Breast epithelium (tissue), 4 donors: Measurements from ENCODE around the gene STIL. TPM values are rescaled to one million over a fixed set of nuclear protein-coding genes. Genes with fewer than 3 reads are reported as not detected.

ENCODE experiments used
- DNase-seq, 2 donors: peaks; one replicate each; pipeline ENCODE4 v3.0.0-alpha.2; 2019; ENCODE audit warnings: low spot score in 2 of 2
- H3K27ac ChIP-seq, 2 donors: fragments of 200-600 bp; sonication (generic) in 1 of 2; one replicate each; pipeline ENCODE4 v1.5.1; 2016 to 2019; ENCODE audit warnings: mild to moderate bottlenecking in 1 of 2
- H3K27me3 ChIP-seq, 2 donors: fragments of 200-600 bp; sonication (generic) in 1 of 2; one replicate each; pipeline versions ENCODE4 v1.5.1 to v1.6.0; 2017 to 2019; ENCODE audit warnings: control low read depth in 1 of 2, mild to moderate bottlenecking in 1 of 2
- H3K36me3 ChIP-seq: fragments of 200-600 bp; one replicate; pipeline ENCODE4 v1.5.1; 2019
- H3K4me1 ChIP-seq, 2 donors: fragments of 200-600 bp; sonication (generic); one replicate each; pipeline ENCODE4 v1.5.1; 2016 to 2019; ENCODE audit warnings: control low read depth in 1 of 2
- H3K4me3 ChIP-seq, 3 donors: fragments of 200-600 bp; sonication (generic); 1 replicate in 2 of 3; 2 replicates in 1 of 3; pipeline ENCODE4 v1.5.1; 2016 to 2019; ENCODE audit warnings: mild to moderate bottlenecking in 3 of 3, moderate library complexity in 2 of 3
- H3K9me3 ChIP-seq, 2 donors: fragments of 200-600 bp; sonication (generic) in 1 of 2; one replicate each; pipeline ENCODE4 v1.5.1; 2016 to 2019; ENCODE audit warnings: control low read depth in 1 of 2
- CTCF ChIP-seq, 3 donors: fragments of 450-650 bp; IDR thresholded peaks; one replicate each; pipeline ENCODE4 v1.5.1; 2016 to 2017; ENCODE audit warnings: antibody characterized with exemption in 3 of 3, mild to moderate bottlenecking in 3 of 3, moderate library complexity in 3 of 3
- POLR2A ChIP-seq: fragments of 450-650 bp; IDR thresholded peaks from one replicate; pipeline ENCODE4 v1.6.1; 2016; ENCODE audit warnings: antibody characterized with exemption, mild to moderate bottlenecking, moderate library complexity
- POLR2AphosphoS5 ChIP-seq, 3 donors: sonication (generic); formaldehyde crosslinking; IDR thresholded peaks; one replicate each; pipeline ENCODE4 v1.6.1; 2017; ENCODE audit warnings: antibody characterized with exemption in 3 of 3
- intact Hi-C: fragments of 100-400 bp; cut with DNase I; formaldehyde crosslinking; loops from one replicate; pipeline ENCODE4 v1.15.1; 2023; ENCODE audit warnings: low total_unique reads
- total RNA-seq, 3 donors: library from RNA; depleted of rRNA; stranded (reverse); fragments of >200 nt; gene quantifications; one replicate each; pipeline ENCODE4 v1.1.0, GENCODE V29; 2016

The STIL gene
- total RNA-seq, 3 donors from 2014 or later: 2.3 to 4.8 (median 3.2) TPM

DNA sequence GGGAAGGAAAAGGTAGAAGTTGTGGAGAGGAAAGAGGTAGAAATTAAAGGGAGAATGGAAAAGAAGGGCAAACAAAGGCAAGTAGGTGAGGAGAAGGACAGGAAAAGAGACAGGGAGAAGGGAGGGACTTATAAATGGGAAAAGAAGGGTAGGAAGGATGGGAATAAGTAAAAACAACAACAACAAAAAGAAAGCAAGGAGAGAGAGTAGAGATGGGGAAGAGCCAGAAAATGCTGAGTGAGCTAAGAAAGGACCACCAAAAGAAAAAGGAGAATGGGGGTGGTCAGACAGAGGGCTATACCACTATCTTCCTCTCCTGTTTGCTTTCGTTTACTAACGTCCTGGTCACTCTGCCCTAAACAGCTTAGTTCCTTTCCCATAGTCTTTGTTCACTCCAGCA lies 17.9 kb upstream of the STIL start:
- intact Hi-C loops: no loop called here
- DNase-seq: no peak
- Histone ChIP-seq H3K9me3 (no peaks in the 10 kb centered on the region), H3K27ac (peak overlapping the region; percentile 95 to 98), H3K27me3 (no peaks in the 10 kb centered on the region), H3K36me3 (no peaks in the 10 kb centered on the region), H3K4me1 (peaks cover 0 to 6% of the 10 kb centered on the region in 2 donors), H3K4me3 (no peak overlapping the region)
- no peak for TF ChIP-seq CTCF (IDR thresholded peaks at IDR 0.05)

- TF ChIP-seq CTCF (IDR thresholded peaks at IDR 0.05) (no peak), POLR2AphosphoS5 (IDR thresholded peaks at IDR 0.05) (no peak), POLR2A (no peak)
- Histone ChIP-seq H3K27ac (peak overlapping the region; percentile 30 to 54), H3K4me3 (no peak overlapping the region), H3K4me1 (peaks cover 0 to 5% of the 10 kb centered on the region in 2 donors), H3K27me3 (no peaks in the 10 kb centered on the region), H3K9me3 (no peaks in the 10 kb centered on the region), H3K36me3 (no peaks in the 10 kb centered on the region)
- intact Hi-C loops: no loop called here
- DNase-seq: no peak
Measured at GRCh38 chr1:47330212-47330611, 16.3 kb upstream of the STIL start.

DNA sequence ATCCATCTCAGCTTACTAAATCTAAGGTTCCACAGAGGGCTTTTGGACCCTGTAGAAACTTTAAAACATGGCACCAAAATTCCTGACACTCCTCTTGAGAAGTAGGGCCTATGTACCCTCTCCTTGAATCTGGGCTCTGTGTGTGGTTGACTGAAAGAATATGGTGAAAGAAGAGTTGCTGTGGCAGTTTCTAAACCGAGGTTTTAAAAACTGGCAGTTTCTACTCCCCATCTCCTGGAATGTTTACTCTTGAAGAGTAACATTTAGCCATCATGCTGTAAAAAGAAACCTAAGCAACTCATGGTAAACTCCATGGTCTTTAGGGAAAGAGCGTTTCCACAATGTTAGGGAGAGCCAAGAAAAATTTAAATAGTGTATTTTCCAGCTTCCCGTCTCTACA lies 15.0 kb upstream of the STIL start:
- DNase-seq: no peak
- Histone ChIP-seq H3K27ac (peak overlapping the region; percentile 33 to 41), H3K27me3 (no peaks in the 10 kb centered on the region), H3K9me3 (no peaks in the 10 kb centered on the region), H3K4me3 (no peak overlapping the region), H3K4me1 (no peaks in the 10 kb centered on the region), H3K36me3 (no peaks in the 10 kb centered on the region)
- intact Hi-C loops: no loop called here
- TF ChIP-seq CTCF (IDR thresholded peaks at IDR 0.05) (no peak), POLR2AphosphoS5 (IDR thresholded peaks at IDR 0.05) (no peak), POLR2A (no peak)

GRCh38 chr1:47326271-47326670 lies 12.3 kb upstream of the STIL start:
- no peak overlapping the region for H3K4me3 ChIP-seq
- no peaks in the 10 kb centered on the region for H3K36me3 ChIP-seq
- DNase-seq: no peak
- peak overlapping the region in 1 of 2 donors; percentile 86 for H3K27ac ChIP-seq
- no peak for TF ChIP-seq POLR2A
- TF ChIP-seq POLR2AphosphoS5 (IDR thresholded peaks at IDR 0.05): no peak
- TF ChIP-seq CTCF (IDR thresholded peaks at IDR 0.05): no peak
- H3K4me1 ChIP-seq: no peaks in the 10 kb centered on the region
- no peaks in the 10 kb centered on the region for H3K9me3 ChIP-seq
- no peaks in the 10 kb centered on the region for H3K27me3 ChIP-seq
- intact Hi-C loops: no loop called here

- Histone ChIP-seq H3K4me3 (no peak overlapping the region), H3K27ac (peak overlapping the region in 1 of 2 donors; percentile 86), H3K4me1 (no peaks in the 10 kb centered on the region), H3K27me3 (no peaks in the 10 kb centered on the region), H3K36me3 (no peaks in the 10 kb centered on the region), H3K9me3 (no peaks in the 10 kb centered on the region)
- TF ChIP-seq CTCF (IDR thresholded peaks at IDR 0.05): no peak
- no peak for TF ChIP-seq POLR2A
- no peak for TF ChIP-seq POLR2AphosphoS5 (IDR thresholded peaks at IDR 0.05)
- intact Hi-C loops: no loop called here
- no peak for DNase-seq
Measured at GRCh38 chr1:47325528-47325927, 11.6 kb upstream of the STIL start.
